Right lobe of liver (tissue), 4 donors: ENCODE data around the gene LPXN.
A peak's percentile ranks its signal among the peaks of the same experiment; 100 is the strongest.

Source experiments
- CTCF ChIP-seq, 4 donors: fragments of 200-600 bp in 3 of 4; fragments of 450-650 bp in 1 of 4; IDR thresholded peaks; one replicate each; pipeline versions ENCODE4 v1.5.1 to v1.8.0; 2016 to 2022; ENCODE audit warnings: antibody characterized with exemption in 4 of 4, mild to moderate bottlenecking in 2 of 4
- POLR2A ChIP-seq: fragments of 450-650 bp; IDR thresholded peaks from one replicate; pipeline ENCODE4 v1.6.1; 2017; ENCODE audit warnings: antibody characterized with exemption, mild to moderate bottlenecking
- donor health status: DM: no; HTN: no; CAD: no.
- donor health status: DM: no; HTN: no; CAD: no.
- donor health status: DM: no; HTN: yes; CAD: no.

- TF ChIP-seq CTCF (IDR thresholded peaks at IDR 0.05) (peak; percentile 33 to 48 (median 46)), POLR2A (no peak)
Measured at GRCh38 chr11:58513747-58514367, 61.8 kb downstream of the LPXN start.
